GM21381 (cell line): ENCODE results near the gene TLCD3A.
"Not testable (repeated sequence)": the region's sequence is repeated elsewhere in the genome, so short reads cannot be mapped to it uniquely, and the experiment has no call there.

Experiments
- ATAC-seq: cut with Tn5 transposase; IDR thresholded peaks from one replicate; pipeline ENCODE4 v1.9.1; 2021; ENCODE audit warnings: mild to moderate bottlenecking, moderate library complexity; ENCODE audit not compliant: unreplicated experiment

Gene TLCD3A

GRCh38 chr17:746783-747629, 14.6 kb downstream of the TLCD3A start:
- ATAC-seq = no peak

GRCh38 chr17:748604-749003, 16.2 kb downstream of the TLCD3A start:
- ATAC-seq = not testable (repeated sequence)

GRCh38 chr17:749359-749758, 17.0 kb downstream of the TLCD3A start:
- ATAC-seq = not testable (repeated sequence)

GRCh38 chr17:750431-751037, 18.1 kb downstream of the TLCD3A start:
- ATAC-seq = no peak

GRCh38 chr17:751269-752001, 19.0 kb downstream of the TLCD3A start:
- peak; percentile 28 for ATAC-seq

- peak; percentile 83 for ATAC-seq
Measured at GRCh38 chr17:752002-752619, 19.7 kb downstream of the TLCD3A start, which contains the start of gene GEMIN4. Gene GEMIN4 (minus strand): TSS chr17:752264. CDS start chr17:752142, 122 bp downstream.

GRCh38 chr17:752620-753219, 20.3 kb downstream of the TLCD3A start:
- ATAC-seq = peak; percentile 17

GRCh38 chr17:753418-753817, 21.0 kb downstream of the TLCD3A start:
- no peak for ATAC-seq

- not testable (repeated sequence) for ATAC-seq
Measured at GRCh38 chr17:755319-755961, 23.0 kb downstream of the TLCD3A start.

GRCh38 chr17:756010-756567, 23.7 kb downstream of the TLCD3A start:
- not testable (repeated sequence) for ATAC-seq

- no peak for ATAC-seq
Measured at GRCh38 chr17:759964-760363, 27.6 kb downstream of the TLCD3A start.

GRCh38 chr17:760371-760770, 28.0 kb downstream of the TLCD3A start:
- no peak for ATAC-seq

GRCh38 chr17:767076-767475, 34.7 kb downstream of the TLCD3A start:
- ATAC-seq = no peak

GRCh38 chr17:773016-773415, 40.6 kb downstream of the TLCD3A start:
- ATAC-seq = no peak

GRCh38 chr17:773467-774312, 41.3 kb downstream of the TLCD3A start:
- no peak for ATAC-seq

GRCh38 chr17:774313-774584, 41.9 kb downstream of the TLCD3A start:
- no peak for ATAC-seq

- no peak for ATAC-seq
Measured at GRCh38 chr17:778096-778495, 45.7 kb downstream of the TLCD3A start.

- ATAC-seq = peak; percentile 86
Measured at GRCh38 chr17:781805-782731, 49.7 kb downstream of the TLCD3A start, which contains the start of the genes GLOD4 and MRM3. Gene GLOD4 (minus strand): TSS chr17:782280. CDS start chr17:782255, 25 bp downstream. Gene MRM3 (plus strand): TSS chr17:782353. CDS start chr17:782379, 26 bp downstream.
